ENCODE data around the gene DAGLA.

Gene DAGLA

DNA sequence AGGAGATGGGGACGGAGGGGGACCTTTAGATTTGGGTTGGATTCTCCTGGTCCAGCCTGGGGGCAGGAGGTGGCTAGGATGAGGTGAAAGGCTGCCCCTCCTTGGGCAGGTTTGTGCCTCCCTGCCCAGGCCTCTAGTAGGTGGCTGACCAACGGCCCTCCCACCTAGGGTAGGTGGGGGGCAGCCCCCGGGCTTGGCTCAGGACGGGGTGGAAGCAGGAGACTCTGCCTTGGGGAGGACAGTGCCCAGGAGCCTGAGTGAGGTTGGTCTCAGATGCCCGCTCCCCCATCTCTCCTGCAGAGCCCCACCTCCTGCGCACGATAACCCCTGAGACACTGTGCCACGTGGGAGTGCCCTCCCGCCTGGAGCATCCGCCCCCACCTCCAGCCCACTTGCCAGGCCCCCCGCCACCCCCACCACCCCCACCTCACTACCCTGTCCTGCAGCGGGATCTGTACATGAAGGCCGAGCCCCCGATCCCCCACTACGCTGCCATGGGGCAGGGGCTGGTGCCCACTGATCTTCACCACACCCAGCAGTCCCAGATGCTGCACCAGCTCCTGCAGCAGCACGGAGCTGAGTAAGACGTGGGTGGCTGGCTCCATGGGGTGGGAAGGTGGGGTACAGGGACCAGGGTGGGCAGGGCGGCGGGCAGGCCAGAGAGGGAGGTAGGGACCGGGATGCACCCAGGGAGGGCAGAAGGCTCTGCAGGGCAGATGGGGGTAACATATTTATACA is 89.9 kb downstream of the DAGLA start:
- no peak overlapping the region for H3K27ac ChIP-seq (ENCODE audit: low read depth in 2 of 2, low read length in 2 of 2)
- no peak overlapping the region for H3K4me3 ChIP-seq (ENCODE audit: low read length in 2 of 2)
- no peaks in the 10 kb centered on the region for H3K27me3 ChIP-seq (ENCODE audit: control insufficient read depth in 2 of 2, insufficient read depth in 2 of 2, low read length in 2 of 2)
- no peak overlapping the region for H3K9ac ChIP-seq (ENCODE audit: low read depth in 1 of 2, low read length in 2 of 2)
- H3K36me3 ChIP-seq (ENCODE audit: control insufficient read depth in 2 of 2, insufficient read depth in 2 of 2, low read length in 2 of 2) = no peaks in the 10 kb centered on the region
- no peaks in the 10 kb centered on the region for H3K9me3 ChIP-seq (ENCODE audit: control insufficient read depth in 2 of 2, low read length in 2 of 2)
- H3K4me1 ChIP-seq (ENCODE audit: control insufficient read depth in 2 of 2, insufficient read depth in 2 of 2, low read length in 2 of 2) = peaks cover 3 to 5% of the 10 kb centered on the region in 2 donors

- Histone ChIP-seq H3K36me3 (ENCODE audit: control insufficient read depth in 2 of 2, insufficient read depth in 2 of 2, low read length in 2 of 2) (no peaks in the 10 kb centered on the region), H3K4me3 (ENCODE audit: low read length in 2 of 2) (no peak overlapping the region), H3K9ac (ENCODE audit: low read depth in 1 of 2, low read length in 2 of 2) (no peak overlapping the region), H3K27ac (ENCODE audit: low read depth in 2 of 2, low read length in 2 of 2) (no peak overlapping the region), H3K4me1 (ENCODE audit: control insufficient read depth in 2 of 2, insufficient read depth in 2 of 2, low read length in 2 of 2) (peaks cover 3 to 5% of the 10 kb centered on the region in 2 donors), H3K27me3 (ENCODE audit: control insufficient read depth in 2 of 2, insufficient read depth in 2 of 2, low read length in 2 of 2) (no peaks in the 10 kb centered on the region), H3K9me3 (ENCODE audit: control insufficient read depth in 2 of 2, low read length in 2 of 2) (no peaks in the 10 kb centered on the region)
Observed at GRCh38 chr11:61771195-61771894, 91.2 kb downstream of the DAGLA start.

- no peak overlapping the region for H3K4me3 ChIP-seq (ENCODE audit: low read length in 2 of 2)
Observed at GRCh38 chr11:61771985-61772455, 91.8 kb downstream of the DAGLA start.

GRCh38 chr11:61773356-61773755 is 93.2 kb downstream of the DAGLA start:
- Histone ChIP-seq H3K36me3 (ENCODE audit: control insufficient read depth in 2 of 2, insufficient read depth in 2 of 2, low read length in 2 of 2) (peaks cover 0 to 2% of the 10 kb centered on the region in 2 donors), H3K9me3 (ENCODE audit: control insufficient read depth in 2 of 2, low read length in 2 of 2) (no peaks in the 10 kb centered on the region), H3K4me3 (ENCODE audit: low read length in 2 of 2) (no peak overlapping the region), H3K4me1 (ENCODE audit: control insufficient read depth in 2 of 2, insufficient read depth in 2 of 2, low read length in 2 of 2) (peaks cover 3 to 5% of the 10 kb centered on the region in 2 donors), H3K27me3 (ENCODE audit: control insufficient read depth in 2 of 2, insufficient read depth in 2 of 2, low read length in 2 of 2) (no peaks in the 10 kb centered on the region), H3K27ac (ENCODE audit: low read depth in 2 of 2, low read length in 2 of 2) (no peak overlapping the region), H3K9ac (ENCODE audit: low read depth in 1 of 2, low read length in 2 of 2) (no peak overlapping the region)

More at GRCh38 chr11:61771985-61772455, 91.8 kb downstream of the DAGLA start:
- Histone ChIP-seq H3K27ac (ENCODE audit: low read depth in 2 of 2, low read length in 2 of 2) (no peak overlapping the region), H3K9me3 (ENCODE audit: control insufficient read depth in 2 of 2, low read length in 2 of 2) (no peaks in the 10 kb centered on the region), H3K36me3 (ENCODE audit: control insufficient read depth in 2 of 2, insufficient read depth in 2 of 2, low read length in 2 of 2) (no peaks in the 10 kb centered on the region), H3K27me3 (ENCODE audit: control insufficient read depth in 2 of 2, insufficient read depth in 2 of 2, low read length in 2 of 2) (no peaks in the 10 kb centered on the region), H3K9ac (ENCODE audit: low read depth in 1 of 2, low read length in 2 of 2) (no peak overlapping the region), H3K4me1 (ENCODE audit: control insufficient read depth in 2 of 2, insufficient read depth in 2 of 2, low read length in 2 of 2) (peaks cover 3 to 5% of the 10 kb centered on the region in 2 donors)

- Histone ChIP-seq H3K4me1 (ENCODE audit: control insufficient read depth in 2 of 2, insufficient read depth in 2 of 2, low read length in 2 of 2) (peaks cover 3 to 5% of the 10 kb centered on the region in 2 donors), H3K9ac (ENCODE audit: low read depth in 1 of 2, low read length in 2 of 2) (no peak overlapping the region), H3K4me3 (ENCODE audit: low read length in 2 of 2) (no peak overlapping the region), H3K27ac (ENCODE audit: low read depth in 2 of 2, low read length in 2 of 2) (no peak overlapping the region), H3K36me3 (ENCODE audit: control insufficient read depth in 2 of 2, insufficient read depth in 2 of 2, low read length in 2 of 2) (peaks cover 0 to 5% of the 10 kb centered on the region in 2 donors), H3K9me3 (ENCODE audit: control insufficient read depth in 2 of 2, low read length in 2 of 2) (no peaks in the 10 kb centered on the region), H3K27me3 (ENCODE audit: control insufficient read depth in 2 of 2, insufficient read depth in 2 of 2, low read length in 2 of 2) (no peaks in the 10 kb centered on the region)
Observed at GRCh38 chr11:61773809-61774208, 93.6 kb downstream of the DAGLA start.

- Histone ChIP-seq H3K4me1 (ENCODE audit: control insufficient read depth in 2 of 2, insufficient read depth in 2 of 2, low read length in 2 of 2) (peaks cover 3 to 5% of the 10 kb centered on the region in 2 donors), H3K4me3 (ENCODE audit: low read length in 2 of 2) (no peak overlapping the region), H3K27me3 (ENCODE audit: control insufficient read depth in 2 of 2, insufficient read depth in 2 of 2, low read length in 2 of 2) (no peaks in the 10 kb centered on the region), H3K27ac (ENCODE audit: low read depth in 2 of 2, low read length in 2 of 2) (no peak overlapping the region), H3K9ac (ENCODE audit: low read depth in 1 of 2, low read length in 2 of 2) (no peak overlapping the region), H3K9me3 (ENCODE audit: control insufficient read depth in 2 of 2, low read length in 2 of 2) (no peaks in the 10 kb centered on the region), H3K36me3 (ENCODE audit: control insufficient read depth in 2 of 2, insufficient read depth in 2 of 2, low read length in 2 of 2) (peaks cover 0 to 5% of the 10 kb centered on the region in 2 donors)
Observed at GRCh38 chr11:61774411-61774810, 94.2 kb downstream of the DAGLA start.

GRCh38 chr11:61775106-61775505 is 94.9 kb downstream of the DAGLA start:
- H3K9ac ChIP-seq (ENCODE audit: low read depth in 1 of 2, low read length in 2 of 2) = no peak overlapping the region
- no peak overlapping the region for H3K4me3 ChIP-seq (ENCODE audit: low read length in 2 of 2)
- no peaks in the 10 kb centered on the region for H3K27me3 ChIP-seq (ENCODE audit: control insufficient read depth in 2 of 2, insufficient read depth in 2 of 2, low read length in 2 of 2)
- peaks cover 3 to 5% of the 10 kb centered on the region in 2 donors for H3K4me1 ChIP-seq (ENCODE audit: control insufficient read depth in 2 of 2, insufficient read depth in 2 of 2, low read length in 2 of 2)
- no peak overlapping the region for H3K27ac ChIP-seq (ENCODE audit: low read depth in 2 of 2, low read length in 2 of 2)
- H3K9me3 ChIP-seq (ENCODE audit: control insufficient read depth in 2 of 2, low read length in 2 of 2) = no peaks in the 10 kb centered on the region
- H3K36me3 ChIP-seq (ENCODE audit: control insufficient read depth in 2 of 2, insufficient read depth in 2 of 2, low read length in 2 of 2) = peaks cover 0 to 5% of the 10 kb centered on the region in 2 donors

DNA sequence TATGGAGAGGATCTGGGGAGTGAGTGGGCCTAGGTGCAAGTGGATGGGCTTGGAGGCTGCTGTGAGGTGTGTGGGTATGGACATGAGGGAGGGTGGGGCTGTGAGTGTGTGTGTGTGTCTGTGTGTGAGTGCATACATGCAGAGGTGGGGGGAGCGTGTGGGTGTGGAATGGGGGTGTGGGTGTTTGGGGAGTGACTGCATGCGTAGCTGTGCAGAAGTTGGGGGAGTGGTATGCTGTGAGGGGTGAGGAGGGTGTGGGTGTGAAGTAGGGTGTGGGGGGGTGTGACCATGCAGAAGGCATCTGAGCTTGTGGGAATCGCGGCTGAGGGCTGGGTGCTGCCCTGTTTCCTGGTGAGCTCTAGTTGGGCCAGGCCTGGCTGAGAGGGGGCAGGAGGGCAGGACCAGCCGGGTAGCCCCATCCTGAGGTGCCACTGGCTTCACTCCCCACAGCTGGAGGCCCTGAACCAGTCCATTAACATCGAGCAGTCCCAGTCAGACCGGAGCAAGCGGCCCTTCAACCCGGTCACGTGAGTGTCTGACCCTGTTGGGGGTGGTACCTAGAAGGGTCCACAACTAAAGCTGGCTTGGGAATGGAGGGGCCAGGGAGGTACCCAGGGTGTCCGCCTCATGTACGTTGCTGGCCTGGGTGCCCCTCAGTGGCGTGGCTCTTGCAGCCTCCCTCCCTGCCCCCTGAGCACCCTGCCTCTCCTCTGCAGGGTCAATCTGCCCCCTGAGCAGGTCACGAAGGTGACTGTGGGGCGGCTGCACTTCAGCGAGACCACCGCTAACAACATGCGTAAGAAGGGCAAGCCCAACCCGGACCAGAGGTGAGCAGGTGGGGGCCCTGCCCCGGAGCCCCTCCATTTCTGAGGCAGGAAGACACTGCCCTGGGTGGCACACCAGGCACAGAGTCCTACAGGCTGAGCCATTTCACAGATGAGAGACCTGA is 95.7 kb downstream of the DAGLA start:
- Histone ChIP-seq H3K9ac (ENCODE audit: low read depth in 1 of 2, low read length in 2 of 2) (no peak overlapping the region), H3K27me3 (ENCODE audit: control insufficient read depth in 2 of 2, insufficient read depth in 2 of 2, low read length in 2 of 2) (no peaks in the 10 kb centered on the region), H3K4me1 (ENCODE audit: control insufficient read depth in 2 of 2, insufficient read depth in 2 of 2, low read length in 2 of 2) (peaks cover 3 to 5% of the 10 kb centered on the region in 2 donors), H3K9me3 (ENCODE audit: control insufficient read depth in 2 of 2, low read length in 2 of 2) (no peaks in the 10 kb centered on the region), H3K27ac (ENCODE audit: low read depth in 2 of 2, low read length in 2 of 2) (no peak overlapping the region), H3K36me3 (ENCODE audit: control insufficient read depth in 2 of 2, insufficient read depth in 2 of 2, low read length in 2 of 2) (peaks cover 0 to 5% of the 10 kb centered on the region in 2 donors), H3K4me3 (ENCODE audit: low read length in 2 of 2) (no peak overlapping the region)

- no peak overlapping the region for H3K4me3 ChIP-seq (ENCODE audit: low read length in 2 of 2)
- H3K36me3 ChIP-seq (ENCODE audit: control insufficient read depth in 2 of 2, insufficient read depth in 2 of 2, low read length in 2 of 2) = peaks cover 0 to 5% of the 10 kb centered on the region in 2 donors
- H3K9me3 ChIP-seq (ENCODE audit: control insufficient read depth in 2 of 2, low read length in 2 of 2) = no peaks in the 10 kb centered on the region
- H3K27ac ChIP-seq (ENCODE audit: low read depth in 2 of 2, low read length in 2 of 2) = no peak overlapping the region
- H3K4me1 ChIP-seq (ENCODE audit: control insufficient read depth in 2 of 2, insufficient read depth in 2 of 2, low read length in 2 of 2) = peaks cover 3 to 5% of the 10 kb centered on the region in 2 donors
- H3K9ac ChIP-seq (ENCODE audit: low read depth in 1 of 2, low read length in 2 of 2) = no peak overlapping the region
- H3K27me3 ChIP-seq (ENCODE audit: control insufficient read depth in 2 of 2, insufficient read depth in 2 of 2, low read length in 2 of 2) = no peaks in the 10 kb centered on the region
Observed at GRCh38 chr11:61776561-61777075, 96.4 kb downstream of the DAGLA start.
